Mammary epithelial cell (primary cell): Measurements from ENCODE around the gene MYL12B.

Experiments used
- EZH2 ChIP-seq: IDR thresholded peaks from 2 replicates; pipeline ENCODE4 v1.6.1; 2012; ENCODE audit warnings: low read length, inconsistent platforms, borderline replicate concordance
- TF ChIP-seq, protein P1 (sequence below), 2 donors: IDR thresholded peaks in 1 of 2; conservative IDR thresholded peaks in 1 of 2; 2 replicates each; pipeline ENCODE4 v1.5.1; 2011 to 2012; ENCODE audit warnings: inconsistent platforms in 2 of 2, low read length in 2 of 2, mild to moderate bottlenecking in 2 of 2, control low read depth in 1 of 2, low read depth in 1 of 2; ENCODE audit not compliant: insufficient read depth in 1 of 2; ENCODE audit errors: extremely low read depth in 1 of 2

DNA sequence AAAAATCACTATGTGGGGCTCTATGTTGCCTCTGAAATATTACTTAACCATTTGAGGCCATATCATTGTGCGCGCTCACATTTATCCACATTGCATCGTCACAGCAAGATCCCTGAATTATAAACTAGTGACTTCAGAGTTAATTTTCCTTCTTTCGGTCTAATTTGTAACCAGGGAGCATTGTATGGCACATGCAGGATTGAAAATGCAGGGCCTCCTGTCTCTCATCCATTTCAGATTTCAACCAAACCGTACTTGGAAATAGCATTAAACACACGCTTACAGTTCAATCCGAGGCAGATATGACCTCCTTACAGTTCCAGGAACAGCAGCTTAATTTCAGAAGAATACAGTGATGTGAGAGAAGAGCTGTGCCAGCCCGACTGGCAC lies 42.7 kb upstream of the MYL12B start:
- TF ChIP-seq EZH2: no peak
- TF ChIP-seq, protein P1, sequence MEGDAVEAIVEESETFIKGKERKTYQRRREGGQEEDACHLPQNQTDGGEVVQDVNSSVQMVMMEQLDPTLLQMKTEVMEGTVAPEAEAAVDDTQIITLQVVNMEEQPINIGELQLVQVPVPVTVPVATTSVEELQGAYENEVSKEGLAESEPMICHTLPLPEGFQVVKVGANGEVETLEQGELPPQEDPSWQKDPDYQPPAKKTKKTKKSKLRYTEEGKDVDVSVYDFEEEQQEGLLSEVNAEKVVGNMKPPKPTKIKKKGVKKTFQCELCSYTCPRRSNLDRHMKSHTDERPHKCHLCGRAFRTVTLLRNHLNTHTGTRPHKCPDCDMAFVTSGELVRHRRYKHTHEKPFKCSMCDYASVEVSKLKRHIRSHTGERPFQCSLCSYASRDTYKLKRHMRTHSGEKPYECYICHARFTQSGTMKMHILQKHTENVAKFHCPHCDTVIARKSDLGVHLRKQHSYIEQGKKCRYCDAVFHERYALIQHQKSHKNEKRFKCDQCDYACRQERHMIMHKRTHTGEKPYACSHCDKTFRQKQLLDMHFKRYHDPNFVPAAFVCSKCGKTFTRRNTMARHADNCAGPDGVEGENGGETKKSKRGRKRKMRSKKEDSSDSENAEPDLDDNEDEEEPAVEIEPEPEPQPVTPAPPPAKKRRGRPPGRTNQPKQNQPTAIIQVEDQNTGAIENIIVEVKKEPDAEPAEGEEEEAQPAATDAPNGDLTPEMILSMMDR (conservative IDR thresholded peaks at IDR 0.05 in 1 of 2, IDR thresholded peaks at IDR 0.05 in 1 of 2; ENCODE audit: extremely low read depth in 1 of 2, insufficient read depth in 1 of 2, low read depth in 1 of 2, low read length in 2 of 2): no peak
